Measurements from ENCODE around the gene IKBKE. TPM values are rescaled to one million over a fixed set of nuclear protein-coding genes. Genes with fewer than 3 reads are reported as not detected.

IKBKE gene
- total RNA-seq, 6 donors from 2014 or later: 7.4 to 25.1 (median 9.2) TPM

DNA sequence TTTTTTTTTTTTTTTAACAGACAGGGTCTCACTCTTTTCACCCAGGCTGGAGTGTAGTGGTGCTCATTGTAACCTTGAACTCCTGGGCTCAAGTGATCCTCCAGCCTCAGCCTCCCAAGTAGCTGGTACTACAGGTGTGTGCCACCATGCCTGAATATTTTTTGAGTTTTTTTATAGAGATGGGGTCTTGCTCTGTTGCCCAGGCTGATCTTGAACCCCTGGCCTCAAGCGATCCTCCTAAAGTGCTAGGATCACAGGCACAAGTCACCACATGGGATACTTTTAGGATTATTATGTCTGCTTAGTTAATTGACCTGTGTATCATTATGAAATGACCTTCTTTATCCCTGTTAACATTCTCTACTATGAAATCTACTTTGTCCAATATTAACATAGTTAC is 75.1 kb downstream of the IKBKE start:
- no peak overlapping the region for H3K27ac ChIP-seq
- H3K27me3 ChIP-seq: no peaks in the 10 kb centered on the region
- no peak for DNase-seq
- ATAC-seq (ENCODE audit: low FRiP score in 2 of 2): no peak
- no peak overlapping the region for H3K4me3 ChIP-seq
- H3K9me3 ChIP-seq: no peaks in the 10 kb centered on the region
- no peak for TF ChIP-seq POLR2AphosphoS5 (IDR thresholded peaks at IDR 0.05)
- no peaks in the 10 kb centered on the region for H3K36me3 ChIP-seq
- H3K4me1 ChIP-seq: peaks cover under 1 to 11% (median 7%) of the 10 kb centered on the region in 4 donors
- WGBS, 2 donors: 91 to 100% methylated on average over 1 of the region's 1 CpG

Small RNAs within 50 kb of the gene (small RNA-seq; reads per million reads assigned to genes)
- 0 to 0.11 (median 0) reads per million in 4 donors for gene MIR6769B

Other genes starting within 250 kb of the IKBKE start
- 10 to 100 TPM; 47.2 to 61.1 (median 54.9) TPM for gene RASSF5, start 37.1 kb downstream of the IKBKE start, total RNA-seq
- 10 to 100 TPM; 32.6 to 84.9 (median 45.4) TPM for gene EIF2D, start 142.0 kb downstream of the IKBKE start, total RNA-seq
- 10 to 100 TPM in 2 of 6 donors, 1 to 10 TPM in 4; 4.1 to 20.7 (median 7.0) TPM for gene DYRK3, start 165.1 kb downstream of the IKBKE start, total RNA-seq
- gene MAPKAPK2, start 214.4 kb downstream of the IKBKE start, total RNA-seq: 100 to 1,000 TPM in 2 of 6 donors, 10 to 100 TPM in 4; 64.8 to 135 (median 84.3) TPM